Hematopoietic multipotent progenitor cell treated with erythropoietin and hydrocortisone succinate and interleukin-3 and kit ligand, for 17 days (in vitro differentiated cells): ENCODE results near the gene SRCIN1.
"Not testable (repeated sequence)": the region's sequence is repeated elsewhere in the genome, so short reads cannot be mapped to it uniquely, and the experiment has no call there.

ENCODE experiments used
- DNase-seq: peaks from one replicate; pipeline ENCODE4 v3.0.0-alpha.2; 2015; ENCODE audit warnings: low spot score

SRCIN1 gene

GRCh38 chr17:38509772-38510420, 95.9 kb downstream of the SRCIN1 start:
- no peak for DNase-seq

DNA sequence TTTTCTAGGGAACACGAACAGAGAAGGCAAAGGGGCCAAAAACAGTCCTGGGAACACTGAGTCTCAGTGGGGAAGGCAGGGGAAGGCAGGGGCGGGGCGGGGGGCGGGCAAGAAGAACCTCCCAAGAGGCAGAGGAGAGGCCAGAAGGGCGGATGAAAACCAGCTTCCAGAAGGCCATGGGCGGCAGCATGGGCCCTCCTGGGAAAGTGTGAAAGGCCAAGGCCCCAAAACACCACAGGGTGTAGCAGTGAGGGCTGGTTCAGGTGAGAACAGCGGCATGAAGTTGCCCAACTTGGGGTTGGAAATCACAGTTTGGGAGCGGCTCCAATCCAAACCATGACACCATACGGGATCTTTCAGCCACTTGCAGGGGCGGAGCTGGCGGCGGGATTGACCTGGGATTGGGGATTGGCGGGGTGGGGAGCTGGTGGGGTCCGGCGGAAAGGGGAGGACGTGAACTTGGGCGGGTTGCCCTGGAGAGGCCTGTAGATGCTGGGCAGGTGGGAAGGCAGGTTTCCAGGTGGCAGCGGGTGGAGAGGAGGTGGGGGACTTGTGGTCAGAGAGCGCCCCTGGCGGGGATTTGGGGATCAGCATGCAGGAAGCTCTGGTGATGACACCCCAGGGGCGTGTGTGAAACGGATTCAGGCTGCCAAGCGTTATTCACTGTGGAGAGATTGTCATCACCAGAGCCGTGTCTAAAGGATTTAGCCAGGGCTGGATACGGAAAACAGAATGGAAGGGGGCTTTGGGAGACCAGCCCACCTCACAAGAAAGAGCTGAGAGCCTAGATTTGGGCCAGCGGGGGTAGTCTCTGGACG, 96.6 kb downstream of the SRCIN1 start:
- peak; percentile 83 for DNase-seq

- DNase-seq: no peak
These were observed 97.2 kb downstream of the SRCIN1 start for GRCh38 chr17:38508570-38508950.

- DNase-seq: no peak
These were observed 97.7 kb downstream of the SRCIN1 start for GRCh38 chr17:38507921-38508569.

DNA sequence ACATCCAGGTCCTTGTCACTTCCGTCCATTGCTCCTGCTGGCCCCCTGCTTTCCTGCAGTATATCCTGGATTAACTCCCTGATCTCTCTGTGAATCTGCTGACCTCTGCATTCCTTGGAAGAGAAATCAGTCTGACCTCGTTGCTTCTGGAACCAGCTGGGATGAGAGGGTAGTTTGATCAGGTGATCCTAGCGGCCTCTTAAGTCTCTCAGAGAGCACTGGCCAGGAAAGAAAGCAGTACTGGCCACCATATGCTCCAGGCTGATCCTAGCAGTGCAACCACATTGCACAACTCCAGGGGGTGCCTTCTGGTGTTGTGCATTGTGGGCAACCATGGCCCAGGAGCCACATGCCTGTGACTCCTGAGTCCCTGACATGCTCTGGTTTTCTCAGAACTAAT, 98.3 kb downstream of the SRCIN1 start:
- no peak for DNase-seq

DNA sequence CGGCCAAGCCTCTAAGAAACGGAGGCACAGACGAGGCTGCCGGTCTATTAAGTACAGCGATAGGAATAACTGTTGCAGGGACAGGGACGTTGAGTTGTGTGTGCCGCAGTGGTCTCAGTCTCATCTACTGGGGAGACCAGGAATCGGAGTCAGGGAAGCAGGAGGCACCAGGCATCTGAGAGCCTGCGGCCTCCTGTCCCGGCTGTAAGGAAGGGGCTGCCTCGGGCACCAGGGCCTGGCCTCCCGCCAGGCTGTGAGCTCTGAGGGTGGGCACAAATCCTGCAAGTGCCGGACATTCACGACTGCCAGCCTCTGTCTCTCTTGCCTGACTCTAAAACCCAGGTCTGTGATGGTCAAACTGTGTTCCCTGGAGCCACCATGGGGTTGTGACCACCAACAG, 101.5 kb downstream of the SRCIN1 start:
- no peak for DNase-seq

- not testable (repeated sequence) for DNase-seq
These were observed 102.4 kb downstream of the SRCIN1 start for GRCh38 chr17:38503286-38503913.

GRCh38 chr17:38501718-38502117, 104.0 kb downstream of the SRCIN1 start:
- not testable (repeated sequence) for DNase-seq

DNA sequence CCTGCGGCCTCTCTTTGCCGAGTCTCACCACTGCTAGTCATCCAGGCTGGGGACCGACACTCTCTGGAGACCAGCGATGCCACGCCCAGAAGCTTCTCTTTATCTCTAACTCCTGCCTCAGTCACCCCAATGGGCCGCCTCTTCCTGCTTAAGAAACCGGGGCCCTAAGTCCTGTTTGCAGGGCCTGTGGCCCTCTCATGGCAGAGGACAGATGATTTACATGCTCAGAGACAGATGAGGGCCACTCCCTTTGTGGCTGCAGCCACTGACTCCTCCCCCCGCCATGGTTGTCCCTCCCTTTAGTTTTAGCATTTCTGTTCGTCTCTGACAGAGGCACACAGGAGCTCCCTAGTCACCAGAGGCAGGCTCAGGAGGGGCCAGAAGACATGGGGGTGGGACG, 106.5 kb downstream of the SRCIN1 start:
- not testable (repeated sequence) for DNase-seq

- no peak for DNase-seq
These were observed 107.4 kb downstream of the SRCIN1 start for GRCh38 chr17:38498353-38498752.

DNA sequence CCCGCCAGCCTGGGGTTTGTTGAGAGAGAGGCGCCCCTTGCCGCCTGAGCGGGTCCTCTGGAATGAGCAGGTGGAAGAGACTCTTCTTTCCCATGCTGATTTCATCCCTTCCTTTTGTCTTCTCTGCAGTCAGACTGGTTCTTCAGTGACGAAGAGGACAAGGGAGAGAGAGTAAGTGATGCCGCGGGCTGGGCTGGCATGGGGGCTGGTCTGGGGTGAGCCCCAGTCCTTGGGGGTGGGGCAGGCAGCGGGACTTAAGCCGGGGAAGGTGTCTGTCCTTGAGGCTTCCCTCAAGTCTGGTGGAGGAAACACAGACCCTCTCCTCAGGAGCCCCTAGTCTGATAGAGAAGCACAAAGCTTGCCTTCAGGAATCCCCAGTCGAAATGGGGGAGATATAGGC, 108.1 kb downstream of the SRCIN1 start:
- DNase-seq: not testable (repeated sequence)

GRCh38 chr17:38494152-38494551, 111.6 kb downstream of the SRCIN1 start:
- not testable (repeated sequence) for DNase-seq

GRCh38 chr17:38492067-38493040, 113.4 kb downstream of the SRCIN1 start:
- DNase-seq: peak; percentile 88

DNA sequence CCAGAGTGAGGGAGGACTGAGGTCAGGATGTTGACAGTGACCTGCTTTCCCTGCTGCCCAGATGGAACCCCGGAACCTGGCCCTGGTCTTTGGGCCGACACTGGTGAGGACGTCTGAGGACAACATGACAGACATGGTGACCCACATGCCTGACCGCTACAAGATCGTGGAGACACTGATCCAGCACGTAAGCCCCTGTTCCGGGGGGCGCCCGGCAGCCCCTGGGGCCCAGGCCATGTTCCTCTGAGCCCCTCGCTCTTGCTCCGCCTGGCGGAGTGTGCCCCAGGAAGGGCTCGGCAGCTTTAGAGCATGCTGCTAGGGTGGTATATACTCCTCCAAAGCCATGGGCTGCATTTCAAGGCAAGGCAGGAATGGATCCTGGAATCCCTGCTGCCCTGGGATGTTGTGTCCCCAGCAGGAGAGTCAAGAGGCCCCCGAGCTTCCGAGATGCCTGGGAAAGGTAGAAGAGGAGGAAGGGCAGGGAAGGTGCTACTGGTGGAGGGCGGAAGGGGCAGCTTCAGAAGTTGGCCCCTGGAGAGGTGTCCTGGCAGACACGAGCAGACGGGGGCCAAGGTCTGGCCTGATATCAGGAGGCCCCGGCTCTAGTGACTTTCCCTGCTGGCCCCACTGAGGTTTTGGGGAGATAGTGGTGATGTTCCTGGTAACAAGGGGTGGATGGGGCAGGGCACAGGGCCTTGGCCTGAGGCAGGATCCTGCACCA, 114.2 kb downstream of the SRCIN1 start:
- DNase-seq: not testable (repeated sequence)

DNA sequence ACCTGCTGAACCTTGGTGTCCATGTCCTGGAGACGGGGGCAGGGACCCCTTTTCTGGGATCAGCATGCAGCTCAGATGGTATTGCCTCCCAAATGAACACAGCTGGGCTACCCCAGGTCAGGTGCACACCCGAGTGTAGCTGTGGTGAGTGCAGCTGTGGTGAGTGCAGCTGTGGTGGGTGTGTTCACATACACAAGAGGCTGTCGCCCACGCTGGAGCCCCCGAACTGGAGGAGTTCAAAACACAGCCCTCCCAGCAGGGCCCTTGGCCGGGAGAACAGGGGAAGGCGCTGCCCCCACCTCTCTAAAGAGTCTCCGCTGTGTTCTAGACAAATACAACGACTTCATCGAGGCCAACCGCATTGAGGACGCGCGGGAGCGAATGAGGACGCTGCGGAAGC, 116.0 kb downstream of the SRCIN1 start:
- not testable (repeated sequence) for DNase-seq

DNA sequence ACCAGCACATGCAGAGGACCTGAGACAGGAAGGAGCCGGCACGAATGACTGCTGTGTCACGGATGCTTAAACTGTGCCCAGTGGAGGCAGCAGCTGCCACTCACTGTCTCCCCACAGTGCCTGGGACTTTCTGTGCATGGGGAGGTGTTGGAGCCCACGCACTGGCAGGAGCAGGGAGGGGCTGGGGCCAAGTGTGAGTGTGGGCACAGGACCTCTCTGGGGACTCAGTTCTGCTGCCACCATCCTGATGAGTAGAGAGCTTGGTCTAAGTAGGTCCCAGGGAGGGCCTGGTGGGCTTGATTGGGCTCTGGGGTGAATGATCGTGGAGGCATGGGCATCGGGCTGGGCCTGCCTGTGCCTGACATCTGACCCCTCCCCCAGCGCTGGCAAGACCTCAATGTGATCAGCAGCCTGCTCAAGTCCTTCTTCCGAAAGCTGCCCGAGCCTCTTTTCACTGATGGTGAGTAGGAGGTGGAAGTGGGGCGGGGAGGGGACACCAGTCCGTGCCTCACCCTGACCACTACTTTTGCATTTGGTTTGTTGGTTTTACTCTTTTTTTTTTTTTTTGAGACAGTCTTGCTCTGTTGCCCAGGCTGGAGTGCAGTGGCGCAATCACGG, 120.0 kb downstream of the SRCIN1 start:
- DNase-seq: not testable (repeated sequence)

DNA sequence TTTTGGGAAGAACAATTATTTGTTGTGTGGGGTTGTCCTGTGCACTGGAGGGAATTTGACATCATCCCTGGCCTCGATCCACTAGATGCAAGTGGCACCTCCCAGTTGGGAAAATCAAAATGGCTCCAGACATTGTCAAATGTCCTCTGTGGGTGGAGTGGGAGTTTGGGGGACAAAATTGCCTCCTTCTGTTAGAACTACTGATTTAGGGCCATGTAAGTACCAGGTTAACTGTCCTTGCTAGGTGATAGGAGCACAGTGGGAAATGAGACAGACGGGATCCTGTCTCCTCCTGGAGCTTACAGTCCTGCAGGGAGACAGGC, 120.6 kb downstream of the SRCIN1 start:
- DNase-seq: no peak

DNA sequence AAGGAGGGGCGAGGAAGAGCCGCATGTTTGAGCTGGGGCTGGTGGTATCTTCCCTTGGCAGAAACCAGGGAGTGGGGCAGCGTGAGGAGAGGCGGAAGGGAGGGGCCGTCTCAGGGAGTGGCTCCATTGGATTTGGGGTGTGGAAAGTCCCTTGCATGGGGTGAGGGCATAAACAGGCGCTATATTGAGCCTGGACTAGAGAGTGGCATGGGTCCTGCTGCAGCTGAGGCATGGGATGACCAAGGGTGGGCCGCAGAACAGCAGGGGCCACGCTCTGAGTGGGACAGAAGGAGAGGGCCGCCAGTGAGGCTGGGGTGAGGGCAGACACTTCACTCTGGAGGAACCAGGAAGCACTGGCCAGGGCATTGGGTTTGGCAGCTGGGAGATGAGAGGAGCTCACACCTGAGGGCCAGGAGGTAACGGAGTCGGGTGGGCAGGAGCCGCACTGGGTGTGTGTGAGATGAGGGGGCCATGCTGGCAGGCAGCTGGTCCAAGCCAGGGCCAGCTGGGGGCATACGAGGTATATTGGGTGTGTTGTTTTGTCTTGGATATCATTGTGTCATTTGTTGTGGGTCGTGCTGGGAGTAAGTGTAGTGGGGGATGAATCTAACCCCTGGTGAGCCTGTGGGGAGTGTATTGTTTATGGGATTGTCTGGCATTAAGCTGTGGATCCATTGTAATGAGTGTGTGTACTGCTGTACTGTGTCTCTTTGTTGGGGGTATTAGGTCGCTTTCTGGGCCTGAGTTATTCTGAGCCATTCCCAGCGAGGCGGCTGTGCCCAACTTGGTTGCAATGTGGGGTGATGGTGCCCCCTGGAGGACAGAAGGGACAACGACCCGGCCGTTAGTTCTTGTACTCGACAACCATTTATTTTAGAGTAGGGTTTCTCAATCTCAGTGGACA, 121.3 kb downstream of the SRCIN1 start:
- DNase-seq: peak; percentile 78

- DNase-seq: not testable (repeated sequence)
These were observed 123.1 kb downstream of the SRCIN1 start for GRCh38 chr17:38482700-38483043.
